Activated gamma-delta T cell treated with anti-CD3 and anti-CD28 coated beads, Interleukin-2, amount 50 U/mL, for 16 hours (primary cell): ENCODE results near the gene LHB.

Source experiments
- DNase-seq: peaks from one replicate; pipeline ENCODE4 v3.0.0-alpha.2; 2020; ENCODE audit warnings: low read depth

LHB gene

GRCh38 chr19:49010453-49010852 is 6.4 kb downstream of the LHB start:
- no peak for DNase-seq

DNA sequence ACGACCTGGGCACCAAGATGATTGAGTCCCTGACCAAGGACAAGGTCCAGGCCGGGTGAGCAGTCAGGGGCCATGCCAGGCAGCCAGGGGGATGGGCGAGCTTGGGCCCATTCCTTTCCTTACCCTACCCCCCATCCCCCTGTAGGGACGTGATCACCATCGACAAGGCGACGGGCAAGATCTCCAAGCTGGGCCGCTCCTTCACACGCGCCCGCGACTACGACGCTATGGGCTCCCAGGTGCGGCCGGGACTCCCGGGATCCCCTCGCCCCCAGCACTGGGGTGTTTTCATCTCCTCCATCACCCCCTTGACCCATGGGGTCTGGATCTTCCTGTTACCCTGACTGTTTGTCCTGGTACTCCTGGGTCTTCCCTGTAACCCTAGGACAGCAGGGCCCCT is 7.1 kb downstream of the LHB start:
- no peak for DNase-seq

- DNase-seq = no peak
Observed at GRCh38 chr19:49006905-49007304, 10.0 kb downstream of the LHB start.

GRCh38 chr19:49004964-49005614 is 11.8 kb downstream of the LHB start:
- no peak for DNase-seq

GRCh38 chr19:49004133-49004532 is 12.8 kb downstream of the LHB start:
- DNase-seq = no peak

- DNase-seq = peak; percentile 54
Observed at GRCh38 chr19:48999481-49000325, 17.2 kb downstream of the LHB start.

- peak; percentile 25 for DNase-seq
Observed at GRCh38 chr19:48997972-48998371, 18.9 kb downstream of the LHB start.

DNA sequence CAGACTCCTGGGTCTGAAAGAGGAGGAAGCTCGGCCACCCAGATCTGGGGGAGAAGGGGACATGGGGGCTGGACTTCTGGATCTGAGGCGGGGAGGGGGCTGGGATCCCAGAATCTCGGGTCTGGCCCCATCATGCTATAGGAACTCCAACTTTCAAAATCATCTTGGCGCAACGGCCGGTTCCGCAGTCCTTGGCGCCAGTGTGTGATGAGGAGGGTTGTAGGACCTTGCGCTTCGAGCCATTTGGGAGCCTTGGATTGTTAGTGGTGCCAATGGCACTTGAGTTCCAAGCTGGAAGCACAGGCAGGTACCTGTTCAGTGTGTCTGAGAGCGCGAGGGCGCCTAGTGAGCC is 22.9 kb downstream of the LHB start:
- no peak for DNase-seq

DNA sequence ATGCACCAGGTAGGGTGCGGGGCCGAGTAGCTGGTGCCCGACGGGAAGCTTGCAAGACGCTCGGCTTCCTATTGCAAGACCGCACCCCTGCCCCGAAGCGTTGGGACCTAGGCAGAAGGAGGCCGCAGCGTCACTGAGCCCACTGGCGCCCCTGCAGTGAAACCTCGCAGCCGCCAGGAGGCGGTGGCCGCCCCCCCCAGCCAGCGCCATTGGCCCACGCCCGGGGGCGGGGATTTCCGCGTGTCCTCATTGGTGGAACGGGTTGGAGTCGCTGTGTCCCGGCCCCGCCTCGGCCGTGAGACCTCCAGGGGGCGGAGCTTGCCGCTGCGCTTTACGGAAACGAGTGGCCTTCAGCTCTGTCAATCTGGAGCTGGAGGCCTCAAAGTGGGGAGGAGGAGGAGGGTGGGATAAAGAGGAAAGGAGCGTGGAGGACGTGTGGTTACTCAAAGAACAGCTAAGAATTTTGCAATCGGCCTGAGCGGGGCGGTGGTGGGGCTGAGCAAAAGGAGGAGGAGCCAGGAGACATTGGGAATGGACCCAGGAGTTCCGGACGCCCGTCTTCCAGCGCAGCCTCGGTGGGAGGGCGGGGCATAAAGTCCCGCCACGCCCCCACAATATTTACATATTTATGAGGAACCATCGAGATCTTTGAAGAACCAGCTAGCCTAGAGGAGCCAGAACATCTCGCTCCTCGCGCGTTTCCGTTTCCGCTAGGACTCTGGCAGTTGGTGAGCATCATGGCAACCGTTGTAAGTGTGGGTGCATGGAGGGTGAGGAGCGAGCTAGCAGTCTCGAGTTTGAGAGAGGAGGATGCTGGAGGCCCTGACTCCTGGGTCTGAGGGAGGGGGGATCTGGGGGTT is 23.5 kb downstream of the LHB start, which contains the start of the genes GYS1 and RUVBL2:
TSS of gene GYS1 (minus strand) at position 135 of the 860 bp plus-strand sequence. CDS start 197 bp downstream, outside the sequence.
TSS of gene RUVBL2 (plus strand) at position 713 of the 860 bp plus-strand sequence. CDS start at position 738, 25 bp downstream.
- DNase-seq = peak; percentile 99

GRCh38 chr19:48992581-48993174 is 24.2 kb downstream of the LHB start:
- DNase-seq = no peak

GRCh38 chr19:48991873-48992580 is 24.9 kb downstream of the LHB start:
- no peak for DNase-seq

- DNase-seq = no peak
Observed at GRCh38 chr19:48991011-48991609, 25.8 kb downstream of the LHB start.

DNA sequence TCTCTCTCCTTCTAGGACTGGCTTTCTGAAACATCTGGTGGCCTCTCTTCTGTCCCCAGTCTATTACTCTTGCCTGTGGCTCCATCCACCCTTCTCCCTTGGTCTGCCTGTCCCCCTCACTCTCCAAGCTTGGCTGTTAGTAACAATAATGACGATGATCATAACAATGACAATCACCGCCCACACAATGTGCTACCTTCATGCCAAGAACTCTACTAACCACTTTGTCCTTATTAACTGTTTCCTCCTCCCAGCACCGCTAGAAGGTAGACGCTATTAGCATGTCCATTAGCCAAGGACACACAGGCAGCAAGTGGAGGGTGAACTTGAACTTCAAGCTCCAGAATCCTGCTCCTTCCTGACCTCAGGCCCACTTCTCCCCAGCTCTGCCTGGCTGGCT is 26.5 kb downstream of the LHB start:
- DNase-seq = no peak

- DNase-seq = no peak
Observed at GRCh38 chr19:48989701-48990291, 27.1 kb downstream of the LHB start.

DNA sequence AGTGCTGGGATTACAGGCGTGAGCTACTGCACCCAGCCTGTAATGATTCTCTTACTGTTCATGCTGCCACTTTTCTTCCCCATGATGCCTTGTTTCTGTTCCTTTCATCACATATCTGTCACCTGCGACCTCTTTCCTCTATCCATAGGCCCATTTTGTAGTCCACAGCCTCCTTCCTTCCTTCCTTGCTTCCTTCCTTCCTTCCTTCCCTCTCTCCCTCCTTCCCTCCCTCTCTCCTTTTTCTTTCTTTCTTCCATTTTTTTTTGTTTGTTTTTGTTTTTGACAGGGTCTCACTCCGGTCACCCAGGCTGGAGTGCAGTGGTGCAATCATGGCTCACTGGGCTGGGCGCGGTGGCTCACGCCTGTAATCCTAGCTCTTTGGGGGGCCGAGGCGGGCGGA is 28.0 kb downstream of the LHB start:
- no peak for DNase-seq

GRCh38 chr19:48988286-48988685 is 28.6 kb downstream of the LHB start:
- DNase-seq = no peak

- no peak for DNase-seq
Observed at GRCh38 chr19:48987323-48987722, 29.6 kb downstream of the LHB start.

DNA sequence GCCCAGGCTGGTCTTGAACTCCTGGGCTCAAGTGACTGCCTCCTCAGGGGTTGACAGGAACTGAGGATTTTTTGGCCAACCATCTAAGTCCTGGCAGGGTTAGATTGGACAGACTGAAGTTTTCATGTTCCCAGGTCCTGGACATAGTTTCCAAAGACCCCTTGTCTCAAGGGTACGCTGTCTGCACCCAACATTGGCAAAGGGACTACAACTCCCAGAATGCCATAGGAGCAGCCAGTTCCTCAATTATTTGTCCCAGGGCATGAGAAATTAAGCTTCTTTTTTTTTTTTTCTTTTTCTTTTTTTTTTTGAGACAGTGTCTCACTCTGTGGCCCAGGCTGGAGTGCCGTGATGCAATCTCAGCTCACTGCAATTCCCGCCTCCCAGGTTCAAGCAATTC is 30.7 kb downstream of the LHB start:
- no peak for DNase-seq

DNA sequence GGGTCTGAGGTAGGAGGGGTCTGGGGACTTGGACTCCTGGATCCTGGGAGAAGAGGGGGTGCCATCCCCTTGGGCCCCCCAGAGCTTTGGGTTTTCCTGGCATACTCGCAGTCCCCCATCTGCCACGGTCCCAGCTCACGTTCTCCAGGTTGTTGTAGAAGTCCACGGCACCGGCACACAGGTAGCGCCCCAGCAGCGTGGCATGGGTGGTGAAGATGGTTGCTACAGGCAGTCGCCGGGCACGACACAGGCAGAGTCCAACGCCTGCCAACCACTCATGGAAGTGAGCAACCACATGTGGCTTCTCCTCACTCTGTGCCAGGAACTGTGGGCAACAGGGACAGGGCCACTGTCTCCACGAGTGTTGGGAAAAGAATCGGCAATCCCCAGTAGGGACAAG is 31.2 kb downstream of the LHB start:
- DNase-seq = no peak

DNA sequence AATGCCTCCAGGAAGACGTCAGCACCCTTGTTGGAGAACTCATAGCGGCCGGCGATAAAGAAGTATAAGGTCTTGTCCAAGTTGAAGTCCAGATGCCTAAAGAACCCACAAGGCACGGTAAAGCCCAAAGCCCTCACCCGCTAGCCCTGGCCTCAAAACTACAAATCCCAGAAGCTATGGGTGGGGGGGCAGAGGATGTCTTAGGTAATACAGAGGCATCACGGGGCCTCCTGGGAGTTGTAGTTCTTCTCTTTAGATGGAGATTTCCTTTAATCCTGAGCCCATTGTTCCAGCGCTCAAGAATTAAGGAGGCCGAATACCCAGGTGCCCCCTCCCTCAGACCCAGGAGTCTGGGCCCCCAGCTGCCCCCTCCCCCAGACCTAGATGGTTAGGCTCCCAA is 34.6 kb downstream of the LHB start:
- no peak for DNase-seq

GRCh38 chr19:48977061-48977460 is 39.8 kb downstream of the LHB start:
- no peak for DNase-seq
